Suprapubic skin (tissue), 4 donors: ENCODE results near the gene VWDE. TPM values are rescaled to one million over a fixed set of nuclear protein-coding genes. Genes with fewer than 3 reads are reported as not detected.

Experiments used
- DNase-seq, 2 donors: peaks; one replicate each; pipeline ENCODE4 v3.0.0-alpha.2; 2019; ENCODE audit warnings: low spot score in 2 of 2
- H3K27ac ChIP-seq: fragments of 200-600 bp; sonication (generic); one replicate; pipeline ENCODE4 v1.5.1; 2019
- H3K27me3 ChIP-seq: fragments of 200-600 bp; sonication (generic); one replicate; pipeline ENCODE4 v1.5.1; 2019
- H3K36me3 ChIP-seq: fragments of 200-600 bp; sonication (generic); one replicate; pipeline ENCODE4 v1.5.1; 2019
- H3K4me1 ChIP-seq: fragments of 200-600 bp; sonication (generic); one replicate; pipeline ENCODE4 v1.5.1; 2019
- H3K4me3 ChIP-seq: fragments of 200-600 bp; sonication (generic); one replicate; pipeline ENCODE4 v1.5.1; 2019; ENCODE audit warnings: mild to moderate bottlenecking
- H3K9me3 ChIP-seq: fragments of 200-600 bp; sonication (generic); one replicate; pipeline ENCODE4 v1.5.1; 2019
- CTCF ChIP-seq, 2 donors: fragments of 200-600 bp in 1 of 2; fragments of 450-650 bp in 1 of 2; sonication (generic) in 1 of 2; IDR thresholded peaks; one replicate each; pipeline ENCODE4 v1.5.1; 2016 to 2019; ENCODE audit warnings: antibody characterized with exemption in 2 of 2, mild to moderate bottlenecking in 1 of 2, moderate library complexity in 1 of 2
- EP300 ChIP-seq: sonication (generic); formaldehyde crosslinking; IDR thresholded peaks from one replicate; pipeline ENCODE4 v1.6.1; 2017; ENCODE audit warnings: antibody characterized with exemption
- POLR2A ChIP-seq, 2 donors: fragments of 450-650 bp; IDR thresholded peaks; one replicate each; pipeline ENCODE4 v1.6.1; 2017; ENCODE audit warnings: antibody characterized with exemption in 2 of 2, mild to moderate bottlenecking in 2 of 2, moderate library complexity in 2 of 2
- POLR2AphosphoS5 ChIP-seq, 3 donors: sonication (generic); formaldehyde crosslinking; IDR thresholded peaks; one replicate each; pipeline ENCODE4 v1.6.1; 2017; ENCODE audit warnings: antibody characterized with exemption in 3 of 3
- WGBS: methylation state at CpG from one replicate; pipeline ENCODE4 v1.1.5; 2018; 5-methylcytosine and 5-hydroxymethylcytosine counted together
- total RNA-seq, 4 donors: library from RNA; depleted of rRNA; stranded (reverse); fragments of >200 nt; gene quantifications; one replicate each; pipeline ENCODE4 v1.1.0, GENCODE V29; 2016

VWDE gene
- total RNA-seq, 4 donors from 2014 or later: 0.26 to 2.6 (median 0.51) TPM; not detected in 1

- DNase-seq: no peak
- no peak overlapping the region for H3K27ac ChIP-seq
- no peaks in the 10 kb centered on the region for H3K9me3 ChIP-seq
- H3K4me3 ChIP-seq: no peak overlapping the region
- H3K4me1 ChIP-seq: no peaks in the 10 kb centered on the region
- H3K36me3 ChIP-seq: no peaks in the 10 kb centered on the region
- WGBS: 58% methylated on average over 2 of the region's 2 CpGs
- TF ChIP-seq CTCF (IDR thresholded peaks at IDR 0.05) (no peak), EP300 (no peak), POLR2A (IDR thresholded peaks at IDR 0.05) (no peak), POLR2AphosphoS5 (IDR thresholded peaks at IDR 0.05) (no peak)
- no peaks in the 10 kb centered on the region for H3K27me3 ChIP-seq
Measured at GRCh38 chr7:12294701-12295100, 109.0 kb downstream of the VWDE start.

GRCh38 chr7:12291870-12292269, 111.8 kb downstream of the VWDE start:
- 86% methylated on average over 1 of the region's 1 CpG for WGBS
- Histone ChIP-seq H3K9me3 (no peaks in the 10 kb centered on the region), H3K4me1 (no peaks in the 10 kb centered on the region), H3K4me3 (no peak overlapping the region), H3K27ac (no peak overlapping the region), H3K36me3 (no peaks in the 10 kb centered on the region), H3K27me3 (no peaks in the 10 kb centered on the region)
- DNase-seq: no peak
- no peak for TF ChIP-seq POLR2A (IDR thresholded peaks at IDR 0.05)
- TF ChIP-seq CTCF (IDR thresholded peaks at IDR 0.05): no peak
- TF ChIP-seq EP300: no peak
- TF ChIP-seq POLR2AphosphoS5 (IDR thresholded peaks at IDR 0.05): no peak

- H3K4me3 ChIP-seq: no peak overlapping the region
- H3K36me3 ChIP-seq: no peaks in the 10 kb centered on the region
- H3K27me3 ChIP-seq: no peaks in the 10 kb centered on the region
- H3K27ac ChIP-seq: no peak overlapping the region
- TF ChIP-seq EP300 (no peak), POLR2AphosphoS5 (IDR thresholded peaks at IDR 0.05) (no peak), POLR2A (IDR thresholded peaks at IDR 0.05) (no peak), CTCF (IDR thresholded peaks at IDR 0.05) (no peak)
- DNase-seq: no peak
- WGBS: 91% methylated on average over 1 of the region's 1 CpG
- H3K4me1 ChIP-seq: no peaks in the 10 kb centered on the region
- H3K9me3 ChIP-seq: no peaks in the 10 kb centered on the region
Measured at GRCh38 chr7:12290761-12291160, 112.9 kb downstream of the VWDE start.

DNA sequence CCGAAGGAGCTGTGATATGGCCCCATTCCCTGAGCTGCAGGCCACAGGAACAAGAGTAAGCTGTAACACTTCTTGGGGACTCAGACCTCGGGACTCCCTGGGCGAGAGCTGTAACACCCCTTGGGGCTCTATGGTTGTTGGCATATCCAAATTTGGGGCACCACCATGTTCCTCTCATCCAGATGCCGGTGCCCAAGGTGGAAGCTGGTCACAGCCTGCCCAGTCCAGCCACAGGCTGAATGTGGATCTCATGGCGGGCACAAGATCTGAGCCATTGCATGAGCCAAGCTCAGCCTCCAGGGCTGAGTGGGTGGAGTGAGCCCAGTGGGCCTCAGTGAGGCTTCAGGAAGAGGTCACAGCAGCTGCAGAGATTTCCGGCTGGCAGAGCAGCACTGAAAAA, 113.7 kb downstream of the VWDE start:
- H3K27me3 ChIP-seq: no peaks in the 10 kb centered on the region
- no peaks in the 10 kb centered on the region for H3K9me3 ChIP-seq
- no peaks in the 10 kb centered on the region for H3K4me1 ChIP-seq
- DNase-seq: no peak
- H3K4me3 ChIP-seq: no peak overlapping the region
- H3K36me3 ChIP-seq: no peaks in the 10 kb centered on the region
- 70% methylated on average over 2 of the region's 6 CpGs for whole genome bisulfite sequencing
- no peak overlapping the region for H3K27ac ChIP-seq
- TF ChIP-seq CTCF (IDR thresholded peaks at IDR 0.05): no peak

GRCh38 chr7:12287901-12288300, 115.8 kb downstream of the VWDE start:
- H3K4me3 ChIP-seq: no peak overlapping the region
- no peak for DNase-seq
- H3K36me3 ChIP-seq: no peaks in the 10 kb centered on the region
- no peaks in the 10 kb centered on the region for H3K27me3 ChIP-seq
- WGBS: 18% methylated on average over 1 of the region's 1 CpG
- no peaks in the 10 kb centered on the region for H3K9me3 ChIP-seq
- no peak for TF ChIP-seq EP300
- TF ChIP-seq CTCF (IDR thresholded peaks at IDR 0.05): no peak
- no peak overlapping the region for H3K27ac ChIP-seq
- H3K4me1 ChIP-seq: no peaks in the 10 kb centered on the region
